IMR-90 (cell line): Measurements from ENCODE around the gene MTG1. TPM values are rescaled to one million over a fixed set of nuclear protein-coding genes. Genes with fewer than 3 reads are reported as not detected.

Source experiments
- ATAC-seq: fragments of 200-7000 bp; cut with Tn5 transposase; 2 replicates; pipeline ENCODE4 v1.9.1; 2020; ENCODE audit warnings: low read depth, mild to moderate bottlenecking, moderate library complexity
- BruUV-seq: library from RNA; stranded (reverse); fragments of 400-500 nt; replicated peaks from 2 replicates; lab custom pipeline; 2021; lab: Mats Ljungman, UMichigan
- CTCF ChIA-PET: fragments of 300-600 bp; formaldehyde crosslinking; extraction: SDS; loops from one replicate; lab custom pipeline; 2021; ENCODE audit warnings: antibody characterized with exemption; lab: Yijun Ruan, JAX
- POLR2A ChIA-PET: fragments of 300-600 bp; sonication (Branson Sonifier 250); formaldehyde crosslinking; loops from one replicate; lab custom pipeline; 2022; ENCODE audit warnings: antibody characterized with exemption; ENCODE audit not compliant: unreplicated experiment; lab: Charles Lee
- DNase-seq: peaks from one replicate; pipeline ENCODE4 v3.0.0; 2013
- H2AFZ ChIP-seq: replicated peaks from 2 replicates; pipeline ENCODE3; 2013; ENCODE audit warnings: low read length, mild to moderate bottlenecking; ENCODE audit not compliant: poor library complexity
- H2AK5ac ChIP-seq: 2 replicates; pipeline ENCODE4 v1.6.1; 2013; ENCODE audit warnings: low read depth, low read length, inconsistent platforms
- H2AK9ac ChIP-seq: replicated peaks from 2 replicates; pipeline ENCODE3; 2013; ENCODE audit warnings: mild to moderate bottlenecking, low read depth, low read length, moderate library complexity; ENCODE audit not compliant: poor library complexity
- H2BK120ac ChIP-seq: 2 replicates; pipeline ENCODE4 v1.6.1; 2013; ENCODE audit warnings: low read depth, low read length, inconsistent platforms
- H2BK15ac ChIP-seq: 3 replicates; pipeline ENCODE4 v1.6.1; 2013; ENCODE audit warnings: low read depth, low read length, inconsistent platforms
- H2BK20ac ChIP-seq: 2 replicates; pipeline ENCODE4 v1.6.1; 2013; ENCODE audit warnings: low read depth, mild to moderate bottlenecking, inconsistent platforms, low read length, moderate library complexity
- H2BK5ac ChIP-seq: 2 replicates; pipeline ENCODE4 v1.6.1; 2013; ENCODE audit warnings: mild to moderate bottlenecking, low read depth, low read length, inconsistent platforms; ENCODE audit not compliant: poor library complexity, severe bottlenecking
- H3K14ac ChIP-seq: replicated peaks from 2 replicates; pipeline ENCODE4 v1.6.1; 2013; ENCODE audit warnings: low read depth, low read length, inconsistent platforms
- H3K18ac ChIP-seq: 2 replicates; pipeline ENCODE4 v1.6.1; 2013; ENCODE audit warnings: low read depth, low read length, control low read depth
- H3K23ac ChIP-seq: 2 replicates; pipeline ENCODE4 v1.6.1; 2013; ENCODE audit warnings: low read depth, low read length, inconsistent platforms
- H3K27ac ChIP-seq: 2 replicates; pipeline ENCODE4 v1.5.1; 2013; ENCODE audit warnings: mild to moderate bottlenecking, control low read depth, low read length; ENCODE audit not compliant: insufficient read depth
- H3K27me3 ChIP-seq: 2 replicates; pipeline ENCODE4 v1.6.1; 2013; ENCODE audit warnings: low read length; ENCODE audit not compliant: control insufficient read depth, insufficient read depth
- H3K36me3 ChIP-seq: 2 replicates; pipeline ENCODE4 v1.6.1; 2013; ENCODE audit warnings: low read length, mixed read lengths; ENCODE audit not compliant: control insufficient read depth, insufficient read depth
- H3K4ac ChIP-seq: 2 replicates; pipeline ENCODE4 v1.6.1; 2013; ENCODE audit warnings: low read depth, low read length, inconsistent platforms
- H3K4me1 ChIP-seq: 2 replicates; pipeline ENCODE4 v1.6.1; 2013; ENCODE audit warnings: low read length, mixed read lengths; ENCODE audit not compliant: control insufficient read depth, insufficient read depth
- H3K4me2 ChIP-seq: 2 replicates; pipeline ENCODE4 v1.6.1; 2013; ENCODE audit warnings: low read depth, mild to moderate bottlenecking, control low read depth, low read length, moderate library complexity
- H3K4me3 ChIP-seq: 2 replicates; pipeline ENCODE4 v1.5.1; 2013; ENCODE audit warnings: low read depth, mild to moderate bottlenecking, control low read depth, low read length, moderate library complexity; ENCODE audit not compliant: insufficient read depth
- H3K56ac ChIP-seq: 2 replicates; pipeline ENCODE4 v1.6.1; 2013; ENCODE audit warnings: low read length, inconsistent platforms; ENCODE audit not compliant: insufficient read depth; ENCODE audit errors: extremely low read depth
- H3K79me1 ChIP-seq, 2 experiments: 2 replicates each; pipeline ENCODE4 v1.6.1; 2013; ENCODE audit warnings: low read length in 2 of 2, inconsistent platforms in 1 of 2, low read depth in 1 of 2
- H3K9ac ChIP-seq: 2 replicates; pipeline ENCODE4 v1.6.1; 2013; ENCODE audit warnings: low read depth, low read length, control low read depth
- H3K9me1 ChIP-seq: 2 replicates; pipeline ENCODE4 v1.6.1; 2013; ENCODE audit warnings: low read length, inconsistent platforms; ENCODE audit not compliant: insufficient read depth
- H3K9me3 ChIP-seq: 2 replicates; pipeline ENCODE4 v1.6.1; 2013; ENCODE audit warnings: low read length; ENCODE audit not compliant: control insufficient read depth, insufficient read depth
- H4K20me1 ChIP-seq: 2 replicates; pipeline ENCODE4 v1.6.1; 2013; ENCODE audit warnings: low read length, inconsistent platforms; ENCODE audit not compliant: insufficient read depth
- H4K5ac ChIP-seq: 2 replicates; pipeline ENCODE4 v1.6.1; 2013; ENCODE audit warnings: mild to moderate bottlenecking, low read depth, low read length, control low read depth
- H4K8ac ChIP-seq, 2 experiments: 2 replicates each; pipeline ENCODE4 v1.6.1; 2013; ENCODE audit warnings: low read depth in 2 of 2, low read length in 2 of 2, control low read depth in 1 of 2, inconsistent platforms in 1 of 2
- H4K91ac ChIP-seq: 2 replicates; pipeline ENCODE4 v1.6.1; 2013; ENCODE audit warnings: low read depth, low read length, inconsistent platforms; ENCODE audit not compliant: insufficient read depth
- BHLHE40 ChIP-seq: fragments of 150-350 bp; IDR thresholded peaks from 2 replicates; pipeline ENCODE4 v1.6.1; 2016; ENCODE audit warnings: mild to moderate bottlenecking, low read depth, low read length
- CEBPB ChIP-seq: IDR thresholded peaks from 2 replicates; pipeline ENCODE4 v1.6.1; 2012; ENCODE audit warnings: low read depth, low read length, improper control_type of control experiment
- MAFK ChIP-seq: IDR thresholded peaks from 2 replicates; pipeline ENCODE4 v1.6.1; 2012; ENCODE audit warnings: low read depth, low read length, improper control_type of control experiment
- POLR2A ChIP-seq: IDR thresholded peaks from 2 replicates; pipeline ENCODE4 v1.6.1; 2012; ENCODE audit warnings: mild to moderate bottlenecking, low read depth, low read length
- RAD21 ChIP-seq: IDR thresholded peaks from 2 replicates; pipeline ENCODE4 v1.6.1; 2012; ENCODE audit warnings: low read length, improper control_type of control experiment
- RFX5 ChIP-seq: IDR thresholded peaks from 2 replicates; pipeline ENCODE4 v1.8.0; 2012; ENCODE audit warnings: low read depth, mild to moderate bottlenecking, low read length, moderate library complexity
- WGBS, 2 experiments: methylation state at CpG; one replicate each; pipeline versions ENCODE4 v1.1.5 to v1.1.7; 2013; ENCODE audit warnings: missing lambda C conversion rate in 2 of 2; ENCODE audit not compliant: insufficient read length in 1 of 2; ENCODE audit errors: extremely low coverage in 2 of 2; 5-methylcytosine and 5-hydroxymethylcytosine counted together
- dilution Hi-C: fragments of 300-500 bp; cut with HindIII; formaldehyde crosslinking; loops from one replicate; pipeline ENCODE4 v1.14.3; 2018; ENCODE audit warnings: low sequenced_read_pairs; ENCODE audit not compliant: unreplicated experiment
- in situ Hi-C: fragments of 300-500 bp; cut with MboI; formaldehyde crosslinking; loops from 3 replicates; pipeline ENCODE4 v1.14.3; 2019; ENCODE audit warnings: low sequenced_read_pairs, inconsistent platforms, mixed read lengths
- intact Hi-C: fragments of 100-400 bp; cut with micrococcal nuclease; formaldehyde crosslinking; loops from 2 replicates; pipeline ENCODE4 v1.10.0; 2022
- polyA plus RNA-seq, 3 experiments: library from polyadenylated mRNA; depleted of rRNA; stranded (reverse); fragments of >200 nt; gene quantifications; 2 replicates each; pipeline ENCODE4 v1.2.3, GENCODE V29; 2012; ENCODE audit warnings: low replicate concordance in 1 of 3
- total RNA-seq: library from RNA; depleted of rRNA; stranded (reverse); fragments of >200 nt; gene quantifications from 2 replicates; pipeline ENCODE4 v1.2.3, GENCODE V29; 2012
- TF ChIP-seq, protein P1 (sequence below): fragments of 150-350 bp; IDR thresholded peaks from 2 replicates; pipeline ENCODE4 v1.6.1; 2016; ENCODE audit warnings: low read depth, mild to moderate bottlenecking, low read length, moderate library complexity, borderline replicate concordance

The MTG1 gene
- total and polyA plus RNA-seq, 2 of the 4 experiments (the other 2 are of a cell fraction): 38.5 to 64.8 TPM

DNA sequence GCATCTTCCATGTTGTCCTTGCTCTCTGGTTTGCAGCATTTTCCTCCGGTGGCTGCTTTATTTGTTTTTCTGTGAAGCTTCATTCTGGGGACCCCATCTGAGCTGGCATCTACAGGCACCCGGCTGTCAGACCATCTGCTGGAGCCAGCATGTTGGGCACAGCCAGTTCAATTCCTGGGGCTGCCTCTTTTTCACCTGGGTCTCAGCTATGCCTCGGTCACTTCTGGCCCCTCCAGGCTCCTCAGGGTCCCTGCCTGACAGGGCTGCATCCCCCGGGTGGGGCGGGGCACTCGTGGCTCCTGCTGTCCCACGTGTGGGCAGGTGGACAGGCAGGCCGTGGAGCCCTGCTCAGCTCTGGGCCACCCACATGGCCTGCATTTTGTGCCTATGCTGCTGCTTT is 67.9 kb downstream of the MTG1 start:
- no peaks in the 10 kb centered on the region for H3K79me1 ChIP-seq
- DNase-seq: no peak
- dilution Hi-C loops: no loop called here

More for the DNA sequence above, 67.9 kb downstream of the MTG1 start:
- no peak overlapping the region for H2AK9ac ChIP-seq
- no peak overlapping the region for H3K4ac ChIP-seq
- no TSS peak for BruUV-seq
- no peak overlapping the region for H3K4me2 ChIP-seq
- H4K5ac ChIP-seq: no peak overlapping the region
- no peak for TF ChIP-seq BHLHE40
- TF ChIP-seq CEBPB: no peak
- no peak for TF ChIP-seq RAD21
- no peak for TF ChIP-seq MAFK
- no peak for TF ChIP-seq POLR2A
- no peak for TF ChIP-seq RFX5
- TF ChIP-seq, protein P1, sequence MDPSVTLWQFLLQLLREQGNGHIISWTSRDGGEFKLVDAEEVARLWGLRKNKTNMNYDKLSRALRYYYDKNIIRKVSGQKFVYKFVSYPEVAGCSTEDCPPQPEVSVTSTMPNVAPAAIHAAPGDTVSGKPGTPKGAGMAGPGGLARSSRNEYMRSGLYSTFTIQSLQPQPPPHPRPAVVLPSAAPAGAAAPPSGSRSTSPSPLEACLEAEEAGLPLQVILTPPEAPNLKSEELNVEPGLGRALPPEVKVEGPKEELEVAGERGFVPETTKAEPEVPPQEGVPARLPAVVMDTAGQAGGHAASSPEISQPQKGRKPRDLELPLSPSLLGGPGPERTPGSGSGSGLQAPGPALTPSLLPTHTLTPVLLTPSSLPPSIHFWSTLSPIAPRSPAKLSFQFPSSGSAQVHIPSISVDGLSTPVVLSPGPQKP: no peak
- H2BK20ac ChIP-seq: no peak overlapping the region
- no peak overlapping the region for H3K23ac ChIP-seq
- H4K8ac ChIP-seq: no peak overlapping the region
- H3K14ac ChIP-seq: no peak overlapping the region
- no peaks in the 10 kb centered on the region for H3K9me1 ChIP-seq
- in situ Hi-C loops: no loop called here
- H4K91ac ChIP-seq: no peak overlapping the region
- no peaks in the 10 kb centered on the region for H4K20me1 ChIP-seq
- intact Hi-C loops: no loop called here
- no peak overlapping the region for H3K27ac ChIP-seq
- H2BK15ac ChIP-seq: no peak overlapping the region
- H2AK5ac ChIP-seq: no peak overlapping the region
- 63% methylated on average over 7 of the region's 8 CpGs; no CpG with 5 or more reads in 1 of the 2 experiments for WGBS, 2 experiments
- no peak overlapping the region for H3K18ac ChIP-seq
- no peak overlapping the region for H3K9ac ChIP-seq
- no peak for ATAC-seq
- no peaks in the 10 kb centered on the region for H3K4me1 ChIP-seq
- no peak overlapping the region for H2BK120ac ChIP-seq
- H3K36me3 ChIP-seq: no peaks in the 10 kb centered on the region
- H3K4me3 ChIP-seq: no peak overlapping the region
- no peaks in the 10 kb centered on the region for H3K9me3 ChIP-seq
- no peak overlapping the region for H2AFZ ChIP-seq
- H2BK5ac ChIP-seq: no peak overlapping the region
- POLR2A ChIA-PET: no interaction called here
- H3K27me3 ChIP-seq: no peaks in the 10 kb centered on the region
- CTCF ChIA-PET: no interaction called here
- no peak overlapping the region for H3K56ac ChIP-seq
